ENCODE measurements around the gene STX2.

Gene STX2

GRCh38 chr12:130780880-130781575 lies 58.0 kb downstream of the STX2 start:
- ATAC-seq, result no peak
- TF ChIP-seq CSRNP3 (CRISPR knock-in tag; IDR thresholded peaks at IDR 0.05) (no peak), CSDC2 (CRISPR knock-in tag; IDR thresholded peaks at IDR 0.05) (no peak), CREB5 (CRISPR knock-in tag; IDR thresholded peaks at IDR 0.05; ENCODE audit: low read depth) (no peak), TCF4 (CRISPR knock-in tag; IDR thresholded peaks at IDR 0.05; ENCODE audit: borderline replicate concordance) (no peak), TOX (CRISPR knock-in tag; IDR thresholded peaks at IDR 0.05; ENCODE audit: borderline replicate concordance) (no peak), ZFP3 (CRISPR knock-in tag; IDR thresholded peaks at IDR 0.05) (no peak), RARB (CRISPR knock-in tag; IDR thresholded peaks at IDR 0.05) (no peak), OSR1 (CRISPR knock-in tag; IDR thresholded peaks at IDR 0.05) (no peak), ZNF565 (CRISPR knock-in tag; conservative IDR thresholded peaks at IDR 0.05; ENCODE audit: low read depth) (no peak), ZFP30 (CRISPR knock-in tag; IDR thresholded peaks at IDR 0.05) (no peak), ZNF8 (CRISPR knock-in tag; IDR thresholded peaks at IDR 0.05) (no peak), ISL1 (CRISPR knock-in tag; IDR thresholded peaks at IDR 0.05) (no peak), BACH2 (CRISPR knock-in tag; IDR thresholded peaks at IDR 0.05; ENCODE audit: borderline replicate concordance) (no peak), ARNTL (CRISPR knock-in tag; IDR thresholded peaks at IDR 0.05; ENCODE audit: borderline replicate concordance, low read depth) (no peak), PPARA (CRISPR knock-in tag; IDR thresholded peaks at IDR 0.05; ENCODE audit: borderline replicate concordance) (no peak), GLIS3 (CRISPR knock-in tag; IDR thresholded peaks at IDR 0.05) (no peak), ESRRG (CRISPR knock-in tag; IDR thresholded peaks at IDR 0.05) (no peak)
- TF ChIP-seq, protein P1, sequence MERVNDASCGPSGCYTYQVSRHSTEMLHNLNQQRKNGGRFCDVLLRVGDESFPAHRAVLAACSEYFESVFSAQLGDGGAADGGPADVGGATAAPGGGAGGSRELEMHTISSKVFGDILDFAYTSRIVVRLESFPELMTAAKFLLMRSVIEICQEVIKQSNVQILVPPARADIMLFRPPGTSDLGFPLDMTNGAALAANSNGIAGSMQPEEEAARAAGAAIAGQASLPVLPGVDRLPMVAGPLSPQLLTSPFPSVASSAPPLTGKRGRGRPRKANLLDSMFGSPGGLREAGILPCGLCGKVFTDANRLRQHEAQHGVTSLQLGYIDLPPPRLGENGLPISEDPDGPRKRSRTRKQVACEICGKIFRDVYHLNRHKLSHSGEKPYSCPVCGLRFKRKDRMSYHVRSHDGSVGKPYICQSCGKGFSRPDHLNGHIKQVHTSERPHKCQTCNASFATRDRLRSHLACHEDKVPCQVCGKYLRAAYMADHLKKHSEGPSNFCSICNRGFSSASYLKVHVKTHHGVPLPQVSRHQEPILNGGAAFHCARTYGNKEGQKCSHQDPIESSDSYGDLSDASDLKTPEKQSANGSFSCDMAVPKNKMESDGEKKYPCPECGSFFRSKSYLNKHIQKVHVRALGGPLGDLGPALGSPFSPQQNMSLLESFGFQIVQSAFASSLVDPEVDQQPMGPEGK (CRISPR knock-in tag; IDR thresholded peaks at IDR 0.05; ENCODE audit: borderline replicate concordance), result no peak
- TF ChIP-seq, protein P2, sequence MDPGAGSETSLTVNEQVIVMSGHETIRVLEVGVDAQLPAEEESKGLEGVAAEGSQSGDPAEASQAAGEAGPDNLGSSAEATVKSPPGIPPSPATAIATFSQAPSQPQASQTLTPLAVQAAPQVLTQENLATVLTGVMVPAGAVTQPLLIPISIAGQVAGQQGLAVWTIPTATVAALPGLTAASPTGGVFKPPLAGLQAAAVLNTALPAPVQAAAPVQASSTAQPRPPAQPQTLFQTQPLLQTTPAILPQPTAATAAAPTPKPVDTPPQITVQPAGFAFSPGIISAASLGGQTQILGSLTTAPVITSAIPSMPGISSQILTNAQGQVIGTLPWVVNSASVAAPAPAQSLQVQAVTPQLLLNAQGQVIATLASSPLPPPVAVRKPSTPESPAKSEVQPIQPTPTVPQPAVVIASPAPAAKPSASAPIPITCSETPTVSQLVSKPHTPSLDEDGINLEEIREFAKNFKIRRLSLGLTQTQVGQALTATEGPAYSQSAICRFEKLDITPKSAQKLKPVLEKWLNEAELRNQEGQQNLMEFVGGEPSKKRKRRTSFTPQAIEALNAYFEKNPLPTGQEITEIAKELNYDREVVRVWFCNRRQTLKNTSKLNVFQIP (CRISPR knock-in tag; IDR thresholded peaks at IDR 0.05; ENCODE audit: borderline replicate concordance, low read depth), result no peak

DNA sequence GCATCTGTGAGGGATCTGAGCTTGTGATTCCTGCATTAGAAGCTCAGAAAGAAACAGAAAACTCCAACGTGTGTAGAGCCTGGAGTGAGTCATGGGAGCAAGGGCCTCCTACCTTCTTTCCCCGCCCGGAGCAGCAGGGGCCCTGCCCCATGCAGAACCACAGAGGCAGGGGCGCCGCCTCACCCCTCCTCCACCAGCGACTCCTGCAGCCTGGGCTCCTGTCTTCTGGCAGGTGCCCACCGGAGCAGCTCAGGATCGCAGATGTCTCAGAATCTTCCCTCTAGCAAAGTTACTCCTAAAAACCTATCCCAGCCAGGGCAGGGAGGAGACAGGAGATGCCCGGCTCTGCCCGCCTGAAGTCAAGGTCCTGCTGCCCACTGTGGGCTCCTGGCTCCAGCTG lies 58.7 kb downstream of the STX2 start:
- no peak for TF ChIP-seq CSDC2 (CRISPR knock-in tag; IDR thresholded peaks at IDR 0.05)
- no peak for TF ChIP-seq ZNF565 (CRISPR knock-in tag; conservative IDR thresholded peaks at IDR 0.05; ENCODE audit: low read depth)
- TF ChIP-seq CREB5 (CRISPR knock-in tag; IDR thresholded peaks at IDR 0.05; ENCODE audit: low read depth), result no peak
- TF ChIP-seq TSHZ2 (CRISPR knock-in tag; IDR thresholded peaks at IDR 0.05), result no peak
- TF ChIP-seq TOX (CRISPR knock-in tag; IDR thresholded peaks at IDR 0.05; ENCODE audit: borderline replicate concordance), result no peak
- TF ChIP-seq RARB (CRISPR knock-in tag; IDR thresholded peaks at IDR 0.05), result no peak
- no peak for TF ChIP-seq SNAI2 (CRISPR knock-in tag; IDR thresholded peaks at IDR 0.05)
- TF ChIP-seq PPARA (CRISPR knock-in tag; IDR thresholded peaks at IDR 0.05; ENCODE audit: borderline replicate concordance), result no peak
- no peak for TF ChIP-seq TCF4 (CRISPR knock-in tag; IDR thresholded peaks at IDR 0.05; ENCODE audit: borderline replicate concordance)
- TF ChIP-seq, protein P1 (CRISPR knock-in tag; IDR thresholded peaks at IDR 0.05; ENCODE audit: borderline replicate concordance), result no peak
- no peak for TF ChIP-seq GLIS3 (CRISPR knock-in tag; IDR thresholded peaks at IDR 0.05)
- no peak for TF ChIP-seq ESRRG (CRISPR knock-in tag; IDR thresholded peaks at IDR 0.05)
- TF ChIP-seq ZFP3 (CRISPR knock-in tag; IDR thresholded peaks at IDR 0.05), result no peak
- no peak for TF ChIP-seq ARNTL (CRISPR knock-in tag; IDR thresholded peaks at IDR 0.05; ENCODE audit: borderline replicate concordance, low read depth)
- TF ChIP-seq ZNF8 (CRISPR knock-in tag; IDR thresholded peaks at IDR 0.05), result no peak
- no peak for ATAC-seq

All from SK-N-SH treated with all-trans-retinoic acid at 6 μM for 48 hours (cell line).